AG04449 (cell line): ENCODE results near the gene PAN3.
A peak's percentile ranks its signal among the peaks of the same experiment; 100 is the strongest.

Experiments
- CTCF ChIA-PET: fragments of 350-600 bp; formaldehyde crosslinking; extraction: SDS; loops from one replicate; lab custom pipeline; 2021; ENCODE audit warnings: antibody characterized with exemption; lab: Yijun Ruan, JAX
- POLR2A ChIA-PET: fragments of 400-600, 350-600 bp; formaldehyde crosslinking; extraction: SDS; loops from one replicate; lab custom pipeline; 2020; ENCODE audit warnings: antibody characterized with exemption, inconsistent platforms; lab: Yijun Ruan, JAX
- DNase-seq: peaks from one replicate; pipeline ENCODE4 v3.0.0-alpha.2; 2010; ENCODE audit warnings: low read depth, low spot score
- H3K4me3 ChIP-seq: 2 replicates; pipeline ENCODE4 v1.5.1; 2011; ENCODE audit warnings: low read depth, mild to moderate bottlenecking, control low read depth, low read length
- CTCF ChIP-seq: IDR thresholded peaks from one replicate; pipeline ENCODE4 v1.5.1; 2011; ENCODE audit warnings: mild to moderate bottlenecking, moderate library complexity, low read length, control low read depth, inconsistent platforms; ENCODE audit not compliant: insufficient read depth; ENCODE audit errors: missing control alignments

PAN3 gene

DNA sequence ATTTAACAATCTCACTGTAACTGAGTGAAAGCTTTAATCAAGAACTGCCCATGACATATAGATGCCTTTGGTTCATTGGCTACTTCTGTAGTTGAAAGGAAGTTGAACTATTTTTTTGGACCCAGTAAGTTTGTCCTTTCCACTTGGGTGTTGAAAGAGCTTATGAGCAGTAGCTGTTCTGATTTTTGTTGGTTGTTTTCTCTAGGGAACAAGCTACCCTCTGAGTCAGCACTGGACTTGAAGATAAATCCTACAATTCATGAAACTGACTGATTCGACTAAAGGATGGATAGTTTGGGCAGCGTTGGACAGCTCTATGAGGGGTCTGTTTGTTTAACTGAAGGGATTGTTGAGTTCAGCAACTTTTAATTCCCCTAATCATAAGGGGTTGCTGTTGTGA, 101.0 kb downstream of the PAN3 start:
- ChIA-PET CTCF (no interaction called here), POLR2A (no interaction called here)
- no peak for TF ChIP-seq CTCF
- no peak overlapping the region for H3K4me3 ChIP-seq
- DNase-seq, result peak; percentile 5

- POLR2A ChIA-PET, result no interaction called here
- CTCF ChIA-PET, result no interaction called here
- no peak for DNase-seq
- H3K4me3 ChIP-seq, result no peak overlapping the region
- TF ChIP-seq CTCF, result no peak
These were observed 107.1 kb downstream of the PAN3 start for GRCh38 chr13:28245465-28245864.

- ChIA-PET CTCF (no interaction called here), POLR2A (no interaction called here)
- DNase-seq, result no peak
- no peak for TF ChIP-seq CTCF
- H3K4me3 ChIP-seq, result no peak overlapping the region
These were observed 108.5 kb downstream of the PAN3 start for GRCh38 chr13:28246891-28247290.

- no peak for DNase-seq
- ChIA-PET CTCF (no interaction called here), POLR2A (no interaction called here)
- H3K4me3 ChIP-seq, result no peak overlapping the region
- no peak for TF ChIP-seq CTCF
These were observed 109.7 kb downstream of the PAN3 start for GRCh38 chr13:28248080-28248479.

- TF ChIP-seq CTCF, result no peak
- H3K4me3 ChIP-seq, result no peak overlapping the region
- ChIA-PET POLR2A (no interaction called here), CTCF (no interaction called here)
- no peak for DNase-seq
These were observed 112.2 kb downstream of the PAN3 start for GRCh38 chr13:28250542-28250941.

- no peak for DNase-seq
- ChIA-PET POLR2A (no interaction called here), CTCF (no interaction called here)
- TF ChIP-seq CTCF, result no peak
- no peak overlapping the region for H3K4me3 ChIP-seq
These were observed 113.1 kb downstream of the PAN3 start for GRCh38 chr13:28251466-28251865.
